Panc1 (cell line): ENCODE measurements around the gene CSTPP1.

Source experiments
- CTCF ChIP-seq: fragments of 450-650 bp; IDR thresholded peaks from 2 replicates; pipeline ENCODE4 v1.5.1; 2017; ENCODE audit warnings: mild to moderate bottlenecking
- POLR2AphosphoS5 ChIP-seq: IDR thresholded peaks from 2 replicates; pipeline ENCODE4 v1.6.1; 2012; ENCODE audit warnings: mild to moderate bottlenecking, low read depth, low read length, moderate library complexity
- REST ChIP-seq, 2 experiments: IDR thresholded peaks; 2 replicates each; pipeline ENCODE4 v1.6.1; 2011 to 2012; ENCODE audit warnings: low read depth in 2 of 2, control low read depth in 1 of 2, low read length in 1 of 2, mild to moderate bottlenecking in 1 of 2, moderate library complexity in 1 of 2; ENCODE audit not compliant: insufficient read depth in 1 of 2
- SIN3A ChIP-seq: IDR thresholded peaks from 2 replicates; pipeline ENCODE4 v1.6.1; 2012; ENCODE audit warnings: low read depth, mild to moderate bottlenecking, low read length, moderate library complexity, borderline replicate concordance; ENCODE audit not compliant: insufficient read depth

GRCh38 chr11:47028195-47029093, 91.9 kb downstream of the CSTPP1 start:
- TF ChIP-seq CTCF: no peak
- no peak for TF ChIP-seq SIN3A
- no peak for TF ChIP-seq POLR2AphosphoS5
- TF ChIP-seq REST (IDR thresholded peaks at IDR 0.05; ENCODE audit: insufficient read depth in 1 of 2, low read depth in 2 of 2, low read length in 1 of 2): no peak
